WTC11 (cell line): Measurements from ENCODE around the gene CCDC57. TPM values are rescaled to one million over a fixed set of nuclear protein-coding genes. Genes with fewer than 3 reads are reported as not detected.

Source experiments
- ATAC-seq: fragments of 200-7000 bp; cut with Tn5 transposase; 2 replicates; pipeline ENCODE4 v1.10.0; 2021; ENCODE audit warnings: mild to moderate bottlenecking, moderate library complexity
- CTCF ChIA-PET: fragments of 300-600 bp; sonication (Branson Sonifier 250); formaldehyde crosslinking; loops from one replicate; lab custom pipeline; 2021; ENCODE audit warnings: antibody characterized with exemption; lab: Charles Lee
- POLR2A ChIA-PET: fragments of 350-600 bp; sonication (Branson Sonifier 250); formaldehyde crosslinking; loops from one replicate; lab custom pipeline; 2021; ENCODE audit warnings: antibody characterized with exemption; lab: Charles Lee
- DNase-seq: peaks from one replicate; pipeline ENCODE4 v3.0.0; 2021; ENCODE audit warnings: low spot score
- H3K27ac Mint-ChIP-seq: 2 replicates; pipeline ENCODE4 v1.8.0; 2021; ENCODE audit warnings: mixed read lengths
- H3K27me3 Mint-ChIP-seq: 2 replicates; pipeline ENCODE4 v1.8.0; 2021; ENCODE audit warnings: low read depth, mild to moderate bottlenecking, moderate library complexity, mixed read lengths
- H3K36me3 Mint-ChIP-seq: 2 replicates; pipeline ENCODE4 v1.8.0; 2021; ENCODE audit warnings: mixed read lengths
- H3K4me1 Mint-ChIP-seq: 2 replicates; pipeline ENCODE4 v1.8.0; 2022; ENCODE audit warnings: mixed read lengths
- H3K4me3 Mint-ChIP-seq: 2 replicates; pipeline ENCODE4 v1.8.0; 2021; ENCODE audit warnings: mild to moderate bottlenecking, moderate library complexity, mixed read lengths
- H3K9me3 Mint-ChIP-seq: 2 replicates; pipeline ENCODE4 v1.8.0; 2021; ENCODE audit warnings: mixed read lengths
- CREM ChIP-seq: sonication (generic); formaldehyde crosslinking; IDR thresholded peaks from 2 replicates; pipeline ENCODE4 v1.8.1; 2022; ENCODE audit warnings: mild to moderate bottlenecking, missing genetic modification reagents, moderate library complexity
- ETV6 ChIP-seq: sonication (generic); formaldehyde crosslinking; IDR thresholded peaks from 2 replicates; pipeline ENCODE4 v1.8.1; 2022; ENCODE audit warnings: mild to moderate bottlenecking, missing genetic modification reagents
- FOXJ3 ChIP-seq: sonication (generic); formaldehyde crosslinking; IDR thresholded peaks from 2 replicates; pipeline ENCODE4 v1.9.0; 2021; ENCODE audit warnings: missing genetic modification reagents, mild to moderate bottlenecking, borderline replicate concordance
- FOXK1 ChIP-seq: sonication (generic); formaldehyde crosslinking; IDR thresholded peaks from 2 replicates; pipeline ENCODE4 v1.8.0; 2022; ENCODE audit warnings: mild to moderate bottlenecking, moderate library complexity, missing genetic modification reagents
- HMGA2 ChIP-seq: fragments of 250-450 bp; sonication (Bioruptor Pico); IDR thresholded peaks from 2 replicates; pipeline ENCODE4 v1.4.0; 2021; ENCODE audit warnings: mild to moderate bottlenecking, moderate library complexity
- KAT7 ChIP-seq: sonication (generic); formaldehyde crosslinking; IDR thresholded peaks from 2 replicates; pipeline ENCODE4 v1.8.1; 2023; ENCODE audit warnings: missing genetic modification reagents, mild to moderate bottlenecking, borderline replicate concordance
- MXD4 ChIP-seq: fragments of 250-450 bp; sonication (Bioruptor Pico); IDR thresholded peaks from 2 replicates; pipeline ENCODE4 v1.8.0; 2021; ENCODE audit warnings: mild to moderate bottlenecking, moderate library complexity, borderline replicate concordance
- NFE2L1 ChIP-seq: sonication (generic); formaldehyde crosslinking; IDR thresholded peaks from 2 replicates; pipeline ENCODE4 v1.8.1; 2023; ENCODE audit warnings: missing genetic modification reagents
- NR1H2 ChIP-seq: sonication (generic); formaldehyde crosslinking; IDR thresholded peaks from 2 replicates; pipeline ENCODE4 v1.9.0; 2021; ENCODE audit warnings: mild to moderate bottlenecking, moderate library complexity, missing genetic modification reagents
- NR2C2 ChIP-seq: sonication (generic); formaldehyde crosslinking; IDR thresholded peaks from 2 replicates; pipeline ENCODE4 v1.8.0; 2022; ENCODE audit warnings: mild to moderate bottlenecking, missing genetic modification reagents
- NR3C1 ChIP-seq: sonication (generic); formaldehyde crosslinking; conservative IDR thresholded peaks from 2 replicates; pipeline ENCODE4 v1.8.1; 2023; ENCODE audit warnings: low read depth, mild to moderate bottlenecking, missing genetic modification reagents
- OVOL2 ChIP-seq: fragments of 250-450 bp; sonication (Bioruptor Pico); IDR thresholded peaks from 2 replicates; pipeline ENCODE4 v1.9.0; 2021; ENCODE audit warnings: mild to moderate bottlenecking, borderline replicate concordance
- PRRX2 ChIP-seq: fragments of 250-450 bp; sonication (Bioruptor Pico); IDR thresholded peaks from 2 replicates; pipeline ENCODE4 v1.8.0; 2021; ENCODE audit warnings: mild to moderate bottlenecking
- SMAD3 ChIP-seq: sonication (generic); formaldehyde crosslinking; IDR thresholded peaks from 2 replicates; pipeline ENCODE4 v1.8.0; 2022; ENCODE audit warnings: missing genetic modification reagents, mild to moderate bottlenecking, borderline replicate concordance
- SP1 ChIP-seq: sonication (generic); formaldehyde crosslinking; conservative IDR thresholded peaks from 2 replicates; pipeline ENCODE4 v1.8.1; 2022; ENCODE audit warnings: missing genetic modification reagents
- TEAD4 ChIP-seq: sonication (generic); formaldehyde crosslinking; IDR thresholded peaks from 2 replicates; pipeline ENCODE4 v1.8.0; 2022; ENCODE audit warnings: mild to moderate bottlenecking, missing genetic modification reagents
- ZBTB21 ChIP-seq: sonication (generic); formaldehyde crosslinking; IDR thresholded peaks from 2 replicates; pipeline ENCODE4 v1.8.1; 2023; ENCODE audit warnings: mild to moderate bottlenecking, missing genetic modification reagents, borderline replicate concordance
- ZNF121 ChIP-seq: sonication (generic); formaldehyde crosslinking; IDR thresholded peaks from 2 replicates; pipeline ENCODE4 v1.8.0; 2023; ENCODE audit warnings: missing genetic modification reagents
- ZNF138 ChIP-seq: sonication (generic); formaldehyde crosslinking; conservative IDR thresholded peaks from 2 replicates; pipeline ENCODE4 v1.8.1; 2022; ENCODE audit warnings: mild to moderate bottlenecking, moderate library complexity, missing genetic modification reagents
- ZNF232 ChIP-seq: sonication (generic); formaldehyde crosslinking; IDR thresholded peaks from 2 replicates; pipeline ENCODE4 v1.8.0; 2022; ENCODE audit warnings: mild to moderate bottlenecking, missing genetic modification reagents
- total RNA-seq: library from RNA; stranded (reverse); gene quantifications from 3 replicates; pipeline ENCODE4 v1.2.3, GENCODE V29; 2021
- TF ChIP-seq, protein P1 (sequence below): sonication (generic); formaldehyde crosslinking; IDR thresholded peaks from 2 replicates; pipeline ENCODE4 v1.8.0; 2023; ENCODE audit warnings: missing genetic modification reagents
- TF ChIP-seq, protein P2 (sequence below): fragments of 250-450 bp; sonication (Bioruptor Pico); IDR thresholded peaks from 2 replicates; pipeline ENCODE4 v1.9.0; 2021; ENCODE audit warnings: moderate library complexity, mild to moderate bottlenecking, inconsistent platforms, borderline replicate concordance
- TF ChIP-seq, protein P3 (sequence below): sonication (generic); formaldehyde crosslinking; IDR thresholded peaks from 2 replicates; pipeline ENCODE4 v1.8.0; 2022; ENCODE audit warnings: mild to moderate bottlenecking, missing genetic modification reagents
- TF ChIP-seq, protein P4 (sequence below): sonication (generic); formaldehyde crosslinking; IDR thresholded peaks from 2 replicates; pipeline ENCODE4 v1.8.1; 2023; ENCODE audit warnings: mild to moderate bottlenecking, missing genetic modification reagents
- TF ChIP-seq, protein P5 (sequence below): fragments of 250-450 bp; sonication (Bioruptor Pico); IDR thresholded peaks from 2 replicates; pipeline ENCODE4 v1.9.0; 2021; ENCODE audit warnings: mild to moderate bottlenecking

CCDC57 gene
- total RNA-seq, 1 experiment from 2014 or later = 20.0 TPM

DNA sequence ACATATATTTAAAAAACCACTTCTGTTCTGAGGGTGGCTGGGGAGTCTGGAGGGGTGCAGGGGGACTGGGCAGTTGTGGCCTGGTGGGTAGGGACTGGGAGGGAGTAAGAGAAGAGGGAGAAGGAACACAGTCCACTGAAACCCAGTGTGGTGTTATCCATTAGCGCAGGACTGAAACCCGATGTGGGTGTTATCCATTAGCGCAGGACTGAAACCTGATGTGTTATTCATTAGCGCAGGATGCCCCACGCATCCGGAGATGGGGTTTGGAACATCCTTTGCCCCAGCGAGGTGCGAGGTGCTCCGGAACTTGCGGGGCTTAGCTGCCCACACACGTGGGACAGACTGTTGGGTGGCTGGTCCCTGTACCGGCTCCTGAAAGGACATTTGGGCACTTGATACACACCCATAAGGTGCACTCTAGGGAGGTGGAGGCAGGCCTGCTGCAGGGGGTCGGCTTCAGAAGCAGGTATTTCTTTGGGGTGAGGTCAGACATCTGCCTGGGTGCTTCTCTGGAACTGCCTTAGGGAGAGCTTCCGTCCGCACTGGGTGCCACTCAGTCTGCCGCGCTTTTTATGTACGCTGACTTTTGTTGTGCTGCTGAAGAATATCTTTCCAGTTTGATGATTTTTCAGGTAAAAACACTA is 94.4 kb downstream of the CCDC57 start:
- TF ChIP-seq NR3C1 = no peak
- TF ChIP-seq NFE2L1 (CRISPR knock-in tag) = no peak
- no peak for TF ChIP-seq MXD4 (CRISPR knock-in tag)
- TF ChIP-seq TEAD4 (CRISPR knock-in tag) = no peak
- TF ChIP-seq, protein P1, sequence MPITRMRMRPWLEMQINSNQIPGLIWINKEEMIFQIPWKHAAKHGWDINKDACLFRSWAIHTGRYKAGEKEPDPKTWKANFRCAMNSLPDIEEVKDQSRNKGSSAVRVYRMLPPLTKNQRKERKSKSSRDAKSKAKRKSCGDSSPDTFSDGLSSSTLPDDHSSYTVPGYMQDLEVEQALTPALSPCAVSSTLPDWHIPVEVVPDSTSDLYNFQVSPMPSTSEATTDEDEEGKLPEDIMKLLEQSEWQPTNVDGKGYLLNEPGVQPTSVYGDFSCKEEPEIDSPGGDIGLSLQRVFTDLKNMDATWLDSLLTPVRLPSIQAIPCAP (CRISPR knock-in tag) = no peak
- no peak for TF ChIP-seq HMGA2 (CRISPR knock-in tag)
- TF ChIP-seq ZNF232 (CRISPR knock-in tag) = no peak
- Mint-ChIP-seq H3K27ac (no peak overlapping the region), H3K4me3 (no peak overlapping the region), H3K4me1 (peaks cover 10% of the 10 kb centered on the region), H3K9me3 (no peaks in the 10 kb centered on the region), H3K36me3 (no peaks in the 10 kb centered on the region), H3K27me3 (peaks cover 13% of the 10 kb centered on the region)
- ChIA-PET POLR2A (interaction anchor here (0.5 kb wide), 1 partner anchor 12 kb away, joined by 3 read pairs; no protein-coding TSS in a partner anchor), CTCF (interaction anchor here (1.9 kb wide), 1 partner anchor 15 kb away, joined by 5 read pairs; no protein-coding TSS in a partner anchor)
- DNase-seq (no peak), ATAC-seq (no peak)

DNA sequence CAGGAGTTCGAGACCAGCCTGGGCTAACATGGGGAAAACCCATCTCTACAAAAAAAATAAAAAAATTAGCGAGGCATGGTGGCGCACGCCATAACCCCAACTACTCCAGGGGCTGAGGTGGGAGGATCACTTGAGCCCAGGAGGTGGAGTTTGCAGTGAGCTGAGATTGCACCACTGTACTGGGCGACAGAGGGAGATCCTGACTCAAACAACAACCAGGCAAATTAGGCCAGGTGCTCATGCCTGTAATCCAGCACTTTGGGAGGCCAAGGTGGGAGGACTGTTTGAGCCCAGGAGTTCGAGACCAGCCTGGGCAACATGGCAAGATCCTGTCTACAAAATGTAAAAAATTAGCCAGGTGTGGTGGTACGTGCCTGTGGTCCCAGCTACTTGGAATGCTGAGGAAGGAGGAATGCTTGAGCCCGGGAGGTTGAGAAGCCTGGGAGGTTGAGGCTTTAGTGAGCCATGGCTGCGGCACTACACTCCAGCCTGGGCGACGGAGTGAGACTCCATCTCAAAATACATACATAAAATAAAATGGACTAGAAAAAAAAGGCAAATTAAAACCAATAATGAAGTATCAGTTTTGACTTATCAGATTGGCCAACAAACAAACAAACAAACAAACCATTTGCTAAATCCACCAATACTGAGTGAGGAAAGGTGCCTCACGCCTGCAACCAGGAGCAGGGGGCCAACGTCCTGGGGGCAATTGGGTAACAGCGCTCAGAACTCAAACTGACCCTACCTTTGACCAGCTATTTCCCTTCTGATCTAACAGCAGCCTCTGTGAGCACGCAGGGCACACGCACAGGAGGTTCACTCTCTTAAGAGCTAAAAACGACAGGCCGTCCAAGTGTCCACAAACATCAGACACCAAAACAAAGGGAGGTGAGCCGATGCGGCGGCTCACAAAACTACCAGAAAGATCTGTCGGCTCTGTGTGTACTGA is 95.2 kb downstream of the CCDC57 start:
- POLR2A ChIA-PET = no interaction called here

DNA sequence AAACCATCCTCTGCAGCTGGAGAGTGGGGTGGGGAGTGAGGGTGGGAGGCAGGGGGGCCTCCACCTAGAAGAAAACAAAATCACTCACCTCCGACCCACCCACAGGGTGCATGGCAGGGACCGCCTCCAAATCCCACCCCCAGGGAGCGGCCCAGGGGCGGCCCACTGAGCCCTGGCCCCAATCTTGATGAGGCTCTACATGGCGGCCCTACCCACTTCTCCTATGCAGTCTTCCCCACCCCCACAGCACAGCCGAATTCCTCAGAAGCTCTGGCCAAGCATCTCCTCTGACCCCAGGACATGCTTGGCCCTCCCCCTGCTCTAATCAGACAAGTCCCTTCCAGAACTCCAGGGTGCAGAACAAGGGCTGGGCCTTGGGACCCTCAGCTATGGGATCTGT is 96.4 kb downstream of the CCDC57 start:
- Mint-ChIP-seq H3K4me1 (peaks cover 10% of the 10 kb centered on the region), H3K4me3 (no peak overlapping the region), H3K9me3 (no peaks in the 10 kb centered on the region), H3K27me3 (peaks cover 34% of the 10 kb centered on the region), H3K36me3 (no peaks in the 10 kb centered on the region), H3K27ac (no peak overlapping the region)
- ATAC-seq (peak; percentile 39), DNase-seq (no peak)
- ChIA-PET POLR2A (no interaction called here), CTCF (interaction anchor here (1.2 to 2.5 kb wide), 2 partner anchors 10 to 86 kb away, joined by 6 to 10 read pairs; no protein-coding TSS in a partner anchor)
- TF ChIP-seq ZNF138 (CRISPR knock-in tag) = no peak
- no peak for TF ChIP-seq ZBTB21 (CRISPR knock-in tag)
- no peak for TF ChIP-seq NR1H2 (CRISPR knock-in tag)
- TF ChIP-seq PRRX2 = no peak
- TF ChIP-seq OVOL2 = no peak
- no peak for TF ChIP-seq ETV6
- TF ChIP-seq NR2C2 (CRISPR knock-in tag) = no peak
- no peak for TF ChIP-seq SMAD3 (CRISPR knock-in tag)
- TF ChIP-seq, protein P2, sequence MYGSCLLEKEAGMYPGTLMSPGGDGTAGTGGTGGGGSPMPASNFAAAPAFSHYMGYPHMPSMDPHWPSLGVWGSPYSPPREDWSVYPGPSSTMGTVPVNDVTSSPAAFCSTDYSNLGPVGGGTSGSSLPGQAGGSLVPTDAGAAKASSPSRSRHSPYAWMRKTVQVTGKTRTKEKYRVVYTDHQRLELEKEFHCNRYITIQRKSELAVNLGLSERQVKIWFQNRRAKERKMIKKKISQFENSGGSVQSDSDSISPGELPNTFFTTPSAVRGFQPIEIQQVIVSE (CRISPR knock-in tag) = no peak
- TF ChIP-seq CREM (CRISPR knock-in tag) = no peak
- TF ChIP-seq FOXJ3 (CRISPR knock-in tag) = no peak
- TF ChIP-seq, protein P3, sequence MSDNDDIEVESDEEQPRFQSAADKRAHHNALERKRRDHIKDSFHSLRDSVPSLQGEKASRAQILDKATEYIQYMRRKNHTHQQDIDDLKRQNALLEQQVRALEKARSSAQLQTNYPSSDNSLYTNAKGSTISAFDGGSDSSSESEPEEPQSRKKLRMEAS (CRISPR knock-in tag) = no peak
- no peak for TF ChIP-seq KAT7

More for the DNA sequence above, 95.2 kb downstream of the CCDC57 start:
- Mint-ChIP-seq H3K4me1 (peaks cover 10% of the 10 kb centered on the region), H3K4me3 (no peak overlapping the region), H3K27me3 (peaks cover 22% of the 10 kb centered on the region), H3K36me3 (no peaks in the 10 kb centered on the region), H3K9me3 (no peaks in the 10 kb centered on the region)
- ATAC-seq = no peak
- CTCF ChIA-PET = interaction anchor here (0.8 to 2.5 kb wide), 5 partner anchors 11 to 87 kb away, joined by 3 to 10 read pairs (median 5); no protein-coding TSS in a partner anchor
- DNase-seq = no peak
- TF ChIP-seq, protein P4, sequence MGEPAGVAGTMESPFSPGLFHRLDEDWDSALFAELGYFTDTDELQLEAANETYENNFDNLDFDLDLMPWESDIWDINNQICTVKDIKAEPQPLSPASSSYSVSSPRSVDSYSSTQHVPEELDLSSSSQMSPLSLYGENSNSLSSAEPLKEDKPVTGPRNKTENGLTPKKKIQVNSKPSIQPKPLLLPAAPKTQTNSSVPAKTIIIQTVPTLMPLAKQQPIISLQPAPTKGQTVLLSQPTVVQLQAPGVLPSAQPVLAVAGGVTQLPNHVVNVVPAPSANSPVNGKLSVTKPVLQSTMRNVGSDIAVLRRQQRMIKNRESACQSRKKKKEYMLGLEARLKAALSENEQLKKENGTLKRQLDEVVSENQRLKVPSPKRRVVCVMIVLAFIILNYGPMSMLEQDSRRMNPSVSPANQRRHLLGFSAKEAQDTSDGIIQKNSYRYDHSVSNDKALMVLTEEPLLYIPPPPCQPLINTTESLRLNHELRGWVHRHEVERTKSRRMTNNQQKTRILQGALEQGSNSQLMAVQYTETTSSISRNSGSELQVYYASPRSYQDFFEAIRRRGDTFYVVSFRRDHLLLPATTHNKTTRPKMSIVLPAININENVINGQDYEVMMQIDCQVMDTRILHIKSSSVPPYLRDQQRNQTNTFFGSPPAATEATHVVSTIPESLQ (CRISPR knock-in tag) = no peak
- TF ChIP-seq, protein P5, sequence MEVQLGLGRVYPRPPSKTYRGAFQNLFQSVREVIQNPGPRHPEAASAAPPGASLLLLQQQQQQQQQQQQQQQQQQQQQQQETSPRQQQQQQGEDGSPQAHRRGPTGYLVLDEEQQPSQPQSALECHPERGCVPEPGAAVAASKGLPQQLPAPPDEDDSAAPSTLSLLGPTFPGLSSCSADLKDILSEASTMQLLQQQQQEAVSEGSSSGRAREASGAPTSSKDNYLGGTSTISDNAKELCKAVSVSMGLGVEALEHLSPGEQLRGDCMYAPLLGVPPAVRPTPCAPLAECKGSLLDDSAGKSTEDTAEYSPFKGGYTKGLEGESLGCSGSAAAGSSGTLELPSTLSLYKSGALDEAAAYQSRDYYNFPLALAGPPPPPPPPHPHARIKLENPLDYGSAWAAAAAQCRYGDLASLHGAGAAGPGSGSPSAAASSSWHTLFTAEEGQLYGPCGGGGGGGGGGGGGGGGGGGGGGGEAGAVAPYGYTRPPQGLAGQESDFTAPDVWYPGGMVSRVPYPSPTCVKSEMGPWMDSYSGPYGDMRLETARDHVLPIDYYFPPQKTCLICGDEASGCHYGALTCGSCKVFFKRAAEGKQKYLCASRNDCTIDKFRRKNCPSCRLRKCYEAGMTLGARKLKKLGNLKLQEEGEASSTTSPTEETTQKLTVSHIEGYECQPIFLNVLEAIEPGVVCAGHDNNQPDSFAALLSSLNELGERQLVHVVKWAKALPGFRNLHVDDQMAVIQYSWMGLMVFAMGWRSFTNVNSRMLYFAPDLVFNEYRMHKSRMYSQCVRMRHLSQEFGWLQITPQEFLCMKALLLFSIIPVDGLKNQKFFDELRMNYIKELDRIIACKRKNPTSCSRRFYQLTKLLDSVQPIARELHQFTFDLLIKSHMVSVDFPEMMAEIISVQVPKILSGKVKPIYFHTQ (CRISPR knock-in tag) = no peak
- TF ChIP-seq FOXK1 (CRISPR knock-in tag) (no peak), ZNF121 (CRISPR knock-in tag) (0 out of 2 replicates have a peak, but pooled peaks have one; percentile 15), SP1 (CRISPR knock-in tag) (no peak)
- TF ChIP-seq, all 79 proteins: peak for 1
- no peak overlapping the region for H3K27ac Mint-ChIP-seq
